Measurements from ENCODE around the gene PI4K2A.
"Not testable (repeated sequence)": the region's sequence is repeated elsewhere in the genome, so short reads cannot be mapped to it uniquely, and the experiment has no call there.

PI4K2A gene

DNA sequence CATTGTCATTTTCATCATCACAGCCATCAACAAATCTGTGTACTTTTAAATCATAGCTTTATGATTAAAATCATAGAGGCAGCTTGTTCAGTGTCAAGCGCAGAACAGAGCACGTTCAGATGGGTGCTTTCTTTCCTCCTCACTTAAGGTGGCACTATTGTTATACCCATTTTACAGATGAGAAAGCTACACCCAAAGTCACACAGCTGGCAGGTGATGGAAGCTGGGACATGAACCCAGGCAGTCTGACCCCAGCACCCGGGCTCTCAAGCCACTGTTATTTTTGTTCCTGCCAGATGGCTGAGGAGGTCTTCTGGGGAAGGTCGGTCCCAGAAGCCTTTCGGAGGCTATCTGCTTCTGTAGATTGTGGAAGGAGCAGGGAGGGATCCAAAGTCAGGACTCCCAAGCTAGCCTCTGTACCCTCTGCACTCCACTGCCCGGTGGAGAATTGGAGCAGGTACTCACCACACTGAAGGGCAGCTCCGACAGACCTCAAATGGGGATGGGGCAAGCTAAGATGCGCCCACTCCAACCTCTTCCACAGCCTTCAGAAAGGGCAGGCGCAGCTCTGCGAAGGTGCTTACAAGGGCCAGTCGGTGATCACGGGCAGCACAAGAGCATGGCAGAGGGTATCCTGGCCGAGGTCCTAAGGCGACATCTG, 46.0 kb downstream of the PI4K2A start:
- peak overlapping the region; percentile 94 to 97 for H3K9ac ChIP-seq (ENCODE audit: low read length in 2 of 2)
- H3K4me3 ChIP-seq (ENCODE audit: low read length in 2 of 2) = peak overlapping the region; percentile 93 to 95
- peaks cover 47% of the 10 kb centered on the region for H3K4me1 ChIP-seq (ENCODE audit: control insufficient read depth, insufficient read depth, low read length)
- H3K9me3 ChIP-seq (ENCODE audit: control insufficient read depth in 2 of 2, low read length in 2 of 2) = no peaks in the 10 kb centered on the region
- peak overlapping the region; percentile 99 for H3K27ac ChIP-seq (ENCODE audit: low read length)
- no peaks in the 10 kb centered on the region for H3K27me3 ChIP-seq (ENCODE audit: control insufficient read depth in 1 of 2, insufficient read depth in 2 of 2, low read length in 2 of 2)
- H3K36me3 ChIP-seq (ENCODE audit: control insufficient read depth in 2 of 2, insufficient read depth in 2 of 2, low read length in 2 of 2) = no peaks in the 10 kb centered on the region

DNA sequence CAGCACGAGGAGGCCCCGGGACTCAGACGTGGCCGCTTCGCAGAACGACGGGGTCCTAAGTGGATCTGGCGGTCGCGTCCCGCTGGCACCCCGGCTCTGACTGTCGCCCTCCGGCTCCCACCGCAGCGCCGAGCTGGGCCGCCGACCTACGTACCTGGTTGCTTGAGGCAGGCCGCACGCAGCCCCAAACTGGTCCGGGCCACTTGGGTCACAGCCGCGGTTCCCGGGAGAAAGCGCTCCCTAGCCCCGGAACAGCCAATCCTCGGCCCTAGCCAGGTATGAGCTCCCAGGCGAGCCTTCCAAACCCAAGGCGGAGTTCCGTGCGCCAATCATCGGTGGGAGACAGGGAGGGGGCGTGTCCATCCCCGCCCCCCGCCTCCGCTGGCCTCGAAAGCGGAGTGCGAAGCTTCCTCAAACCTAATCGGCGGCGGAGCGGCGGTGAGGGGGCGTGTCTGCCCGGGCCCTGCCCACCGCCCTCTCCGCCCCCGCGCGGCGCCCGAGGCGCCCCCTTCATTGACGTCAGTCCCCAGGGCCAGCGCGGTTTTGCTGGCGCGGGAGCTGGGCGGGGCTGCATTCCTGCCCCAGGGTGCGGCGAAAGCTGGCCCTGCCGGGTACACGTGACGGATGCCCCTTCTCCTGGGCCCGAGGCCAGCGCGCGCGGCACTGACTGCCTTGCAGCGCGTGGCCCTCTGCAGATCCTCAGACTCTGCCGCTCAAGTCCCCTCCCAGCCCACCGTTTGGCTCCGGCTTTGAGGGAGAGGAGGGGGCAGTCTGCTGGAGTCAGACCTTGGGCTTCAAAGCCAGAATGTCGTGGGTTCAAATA, 46.7 kb downstream of the PI4K2A start, which contains the start of gene AVPI1:
Gene AVPI1, minus strand, starts transcription at position 280 of the 823 bp plus-strand sequence. CDS start 7,336 bp downstream, outside the sequence.
- peaks cover 45% of the 10 kb centered on the region for H3K4me1 ChIP-seq (ENCODE audit: control insufficient read depth, insufficient read depth, low read length)
- H3K27ac ChIP-seq (ENCODE audit: low read length) = peak within 1 kb of the TSS; percentile 99
- H3K27me3 ChIP-seq (ENCODE audit: control insufficient read depth in 1 of 2, insufficient read depth in 2 of 2, low read length in 2 of 2) = no peaks in the 10 kb centered on the region
- peak within 1 kb of the TSS; percentile 93 to 95 for H3K4me3 ChIP-seq (ENCODE audit: low read length in 2 of 2)
- H3K9me3 ChIP-seq (ENCODE audit: control insufficient read depth in 2 of 2, low read length in 2 of 2) = no peaks in the 10 kb centered on the region
- peak within 1 kb of the TSS; percentile 94 to 97 for H3K9ac ChIP-seq (ENCODE audit: low read length in 2 of 2)
- no peaks in the 10 kb centered on the region for H3K36me3 ChIP-seq (ENCODE audit: control insufficient read depth in 2 of 2, insufficient read depth in 2 of 2, low read length in 2 of 2)

- Histone ChIP-seq H3K4me1 (ENCODE audit: control insufficient read depth, insufficient read depth, low read length) (peaks cover 42% of the 10 kb centered on the region), H3K9me3 (ENCODE audit: control insufficient read depth in 2 of 2, low read length in 2 of 2) (no peaks in the 10 kb centered on the region), H3K27ac (ENCODE audit: low read length) (peak overlapping the region; percentile 99), H3K9ac (ENCODE audit: low read length in 2 of 2) (peak overlapping the region; percentile 78 to 87), H3K4me3 (ENCODE audit: low read length in 2 of 2) (peak overlapping the region; percentile 74 to 95), H3K27me3 (ENCODE audit: control insufficient read depth in 1 of 2, insufficient read depth in 2 of 2, low read length in 2 of 2) (no peaks in the 10 kb centered on the region), H3K36me3 (ENCODE audit: control insufficient read depth in 2 of 2, insufficient read depth in 2 of 2, low read length in 2 of 2) (no peaks in the 10 kb centered on the region)
Observed at GRCh38 chr10:97687785-97688781, 47.6 kb downstream of the PI4K2A start.

DNA sequence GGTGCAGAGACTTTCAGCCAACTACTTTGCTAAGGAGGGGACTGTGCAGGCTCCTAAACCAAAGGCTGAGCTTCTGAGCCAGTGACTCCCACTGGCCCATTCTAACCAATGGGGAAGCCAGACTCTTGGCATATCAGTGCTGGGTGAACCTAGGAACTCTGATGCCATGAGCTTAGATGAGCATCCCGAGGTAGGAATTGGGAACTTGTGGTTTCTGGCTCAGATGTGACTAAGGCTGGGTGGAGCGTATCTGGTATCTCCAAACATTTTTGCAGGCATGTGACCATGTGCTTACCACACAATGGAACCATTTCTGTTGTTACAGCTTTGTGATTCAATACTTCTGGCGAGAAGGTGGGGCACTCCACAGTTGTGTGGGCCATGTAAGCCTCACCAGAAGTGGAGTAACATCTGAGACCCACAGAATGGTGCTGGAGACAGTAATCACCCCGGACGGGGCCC, 49.1 kb downstream of the PI4K2A start:
- Histone ChIP-seq H3K27ac (ENCODE audit: low read length) (no peak overlapping the region), H3K27me3 (ENCODE audit: control insufficient read depth in 1 of 2, insufficient read depth in 2 of 2, low read length in 2 of 2) (no peaks in the 10 kb centered on the region), H3K36me3 (ENCODE audit: control insufficient read depth in 2 of 2, insufficient read depth in 2 of 2, low read length in 2 of 2) (no peaks in the 10 kb centered on the region), H3K4me1 (ENCODE audit: control insufficient read depth, insufficient read depth, low read length) (peaks cover 31% of the 10 kb centered on the region), H3K9ac (ENCODE audit: low read length in 2 of 2) (no peak overlapping the region), H3K9me3 (ENCODE audit: control insufficient read depth in 2 of 2, low read length in 2 of 2) (peaks cover 0 to 3% of the 10 kb centered on the region in 2 donors), H3K4me3 (ENCODE audit: low read length in 2 of 2) (no peak overlapping the region)

- H3K9ac ChIP-seq (ENCODE audit: low read length in 2 of 2) = no peak overlapping the region
- H3K27ac ChIP-seq (ENCODE audit: low read length) = no peak overlapping the region
- no peak overlapping the region for H3K4me3 ChIP-seq (ENCODE audit: low read length in 2 of 2)
- peaks cover 28% of the 10 kb centered on the region for H3K4me1 ChIP-seq (ENCODE audit: control insufficient read depth, insufficient read depth, low read length)
- peaks cover 0 to 3% of the 10 kb centered on the region in 2 donors for H3K9me3 ChIP-seq (ENCODE audit: control insufficient read depth in 2 of 2, low read length in 2 of 2)
- no peaks in the 10 kb centered on the region for H3K27me3 ChIP-seq (ENCODE audit: control insufficient read depth in 1 of 2, insufficient read depth in 2 of 2, low read length in 2 of 2)
- no peaks in the 10 kb centered on the region for H3K36me3 ChIP-seq (ENCODE audit: control insufficient read depth in 2 of 2, insufficient read depth in 2 of 2, low read length in 2 of 2)
Observed at GRCh38 chr10:97690133-97690532, 49.7 kb downstream of the PI4K2A start.

GRCh38 chr10:97698072-97698655, 57.7 kb downstream of the PI4K2A start:
- not testable (repeated sequence) for H3K36me3 ChIP-seq (ENCODE audit: control insufficient read depth in 2 of 2, insufficient read depth in 2 of 2, low read length in 2 of 2); H3K4me3 ChIP-seq (ENCODE audit: low read length in 2 of 2); H3K27ac ChIP-seq (ENCODE audit: low read length); H3K9ac ChIP-seq (ENCODE audit: low read length in 2 of 2); H3K4me1 ChIP-seq (ENCODE audit: control insufficient read depth, insufficient read depth, low read length); H3K9me3 ChIP-seq (ENCODE audit: control insufficient read depth in 2 of 2, low read length in 2 of 2); H3K27me3 ChIP-seq (ENCODE audit: control insufficient read depth in 1 of 2, insufficient read depth in 2 of 2, low read length in 2 of 2)

DNA sequence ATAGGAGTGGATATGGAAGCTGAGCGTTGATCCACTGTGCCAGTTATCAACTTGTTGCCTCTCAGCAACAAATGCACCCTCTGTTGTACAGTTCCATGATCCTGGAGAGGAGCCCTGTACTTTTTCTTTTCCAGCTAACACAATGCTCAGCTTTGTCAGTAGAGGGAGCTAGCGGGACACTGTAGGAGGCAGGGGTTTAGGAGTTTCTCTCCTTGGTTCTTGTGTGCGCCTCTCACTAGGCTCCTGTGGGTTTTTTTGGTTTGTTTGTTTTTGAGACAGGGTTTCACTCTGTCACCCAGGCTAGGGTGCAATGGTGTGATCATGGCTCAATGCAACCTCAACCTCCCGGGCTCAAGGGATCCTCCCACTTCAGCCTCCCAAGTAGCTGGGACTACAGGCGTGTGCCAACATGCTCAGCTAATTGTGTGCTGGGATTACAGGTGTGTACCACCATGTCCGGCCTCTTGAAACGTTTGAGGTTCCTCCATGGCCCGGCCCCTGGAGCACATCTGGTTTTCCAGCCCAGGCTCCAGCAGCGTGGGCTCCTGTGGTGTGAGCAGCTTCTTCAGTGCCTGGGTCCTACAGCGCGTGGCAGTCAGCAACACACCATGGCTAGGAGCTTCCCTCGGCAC, 61.1 kb downstream of the PI4K2A start:
- Histone ChIP-seq H3K27me3 (ENCODE audit: control insufficient read depth in 1 of 2, insufficient read depth in 2 of 2, low read length in 2 of 2) (no peaks in the 10 kb centered on the region), H3K9me3 (ENCODE audit: control insufficient read depth in 2 of 2, low read length in 2 of 2) (no peaks in the 10 kb centered on the region), H3K27ac (ENCODE audit: low read length) (no peak overlapping the region), H3K4me3 (ENCODE audit: low read length in 2 of 2) (no peak overlapping the region), H3K4me1 (ENCODE audit: control insufficient read depth, insufficient read depth, low read length) (no peaks in the 10 kb centered on the region), H3K9ac (ENCODE audit: low read length in 2 of 2) (peak overlapping the region in 1 of 2 donors; percentile 5), H3K36me3 (ENCODE audit: control insufficient read depth in 2 of 2, insufficient read depth in 2 of 2, low read length in 2 of 2) (no peaks in the 10 kb centered on the region)

- Histone ChIP-seq H3K9me3 (ENCODE audit: control insufficient read depth in 2 of 2, low read length in 2 of 2) (no peaks in the 10 kb centered on the region), H3K4me1 (ENCODE audit: control insufficient read depth, insufficient read depth, low read length) (peaks cover 15% of the 10 kb centered on the region), H3K27me3 (ENCODE audit: control insufficient read depth in 1 of 2, insufficient read depth in 2 of 2, low read length in 2 of 2) (no peaks in the 10 kb centered on the region), H3K27ac (ENCODE audit: low read length) (no peak overlapping the region), H3K36me3 (ENCODE audit: control insufficient read depth in 2 of 2, insufficient read depth in 2 of 2, low read length in 2 of 2) (no peaks in the 10 kb centered on the region), H3K4me3 (ENCODE audit: low read length in 2 of 2) (no peak overlapping the region), H3K9ac (ENCODE audit: low read length in 2 of 2) (no peak overlapping the region)
Observed at GRCh38 chr10:97703398-97704067, 63.1 kb downstream of the PI4K2A start.

DNA sequence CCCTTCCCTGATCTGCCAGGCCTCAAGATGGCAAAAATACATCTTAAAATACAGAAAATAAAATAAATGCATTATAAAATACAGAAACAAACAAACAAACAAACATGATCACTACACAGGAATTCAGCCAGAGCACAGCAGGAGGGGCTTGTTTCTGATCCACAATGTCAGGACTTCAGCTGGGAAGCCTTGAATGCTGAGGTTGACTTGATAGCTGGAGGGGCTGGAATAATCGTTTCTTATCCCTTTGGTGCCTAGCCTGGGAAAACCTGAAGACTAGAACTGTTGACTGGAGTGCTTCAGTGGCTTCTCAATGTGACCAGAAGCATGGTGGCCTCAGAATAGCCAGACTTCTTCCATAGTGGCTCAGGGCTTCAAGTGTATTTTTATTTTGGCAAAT, 63.9 kb downstream of the PI4K2A start:
- H3K27me3 ChIP-seq (ENCODE audit: control insufficient read depth in 1 of 2, insufficient read depth in 2 of 2, low read length in 2 of 2) = no peaks in the 10 kb centered on the region
- peaks cover 21% of the 10 kb centered on the region for H3K4me1 ChIP-seq (ENCODE audit: control insufficient read depth, insufficient read depth, low read length)
- H3K4me3 ChIP-seq (ENCODE audit: low read length in 2 of 2) = no peak overlapping the region
- no peak overlapping the region for H3K27ac ChIP-seq (ENCODE audit: low read length)
- H3K9ac ChIP-seq (ENCODE audit: low read length in 2 of 2) = no peak overlapping the region
- H3K9me3 ChIP-seq (ENCODE audit: control insufficient read depth in 2 of 2, low read length in 2 of 2) = no peaks in the 10 kb centered on the region
- no peaks in the 10 kb centered on the region for H3K36me3 ChIP-seq (ENCODE audit: control insufficient read depth in 2 of 2, insufficient read depth in 2 of 2, low read length in 2 of 2)
